ENCODE results near the gene MAP6. TPM values are rescaled to one million over a fixed set of nuclear protein-coding genes. Genes with fewer than 3 reads are reported as not detected.
A peak's percentile ranks its signal among the peaks of the same experiment; 100 is the strongest.

MAP6 gene
- total RNA-seq, 1 experiment from 2014 or later: not detected

- DNase-seq (ENCODE audit: low read depth, low spot score): no peak
- no peak overlapping the region for H2AFZ ChIP-seq (ENCODE audit: low read depth, low read length, poor library complexity, severe bottlenecking)
- H3K4me3 ChIP-seq (replicated peaks in 1 of 2; ENCODE audit: low read depth in 1 of 2, low read length in 2 of 2): no peak overlapping the region
- TF ChIP-seq ELF1 (IDR thresholded peaks at IDR 0.05; ENCODE audit: borderline replicate concordance, low read depth) (no peak), ZNF274 (IDR thresholded peaks at IDR 0.05; ENCODE audit: low read depth, low read length) (no peak), CBX3 (IDR thresholded peaks at IDR 0.05; ENCODE audit: low read depth) (no peak), ZFX (IDR thresholded peaks at IDR 0.05) (no peak)
- TF ChIP-seq, protein P1, sequence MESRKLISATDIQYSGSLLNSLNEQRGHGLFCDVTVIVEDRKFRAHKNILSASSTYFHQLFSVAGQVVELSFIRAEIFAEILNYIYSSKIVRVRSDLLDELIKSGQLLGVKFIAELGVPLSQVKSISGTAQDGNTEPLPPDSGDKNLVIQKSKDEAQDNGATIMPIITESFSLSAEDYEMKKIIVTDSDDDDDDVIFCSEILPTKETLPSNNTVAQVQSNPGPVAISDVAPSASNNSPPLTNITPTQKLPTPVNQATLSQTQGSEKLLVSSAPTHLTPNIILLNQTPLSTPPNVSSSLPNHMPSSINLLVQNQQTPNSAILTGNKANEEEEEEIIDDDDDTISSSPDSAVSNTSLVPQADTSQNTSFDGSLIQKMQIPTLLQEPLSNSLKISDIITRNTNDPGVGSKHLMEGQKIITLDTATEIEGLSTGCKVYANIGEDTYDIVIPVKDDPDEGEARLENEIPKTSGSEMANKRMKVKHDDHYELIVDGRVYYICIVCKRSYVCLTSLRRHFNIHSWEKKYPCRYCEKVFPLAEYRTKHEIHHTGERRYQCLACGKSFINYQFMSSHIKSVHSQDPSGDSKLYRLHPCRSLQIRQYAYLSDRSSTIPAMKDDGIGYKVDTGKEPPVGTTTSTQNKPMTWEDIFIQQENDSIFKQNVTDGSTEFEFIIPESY (IDR thresholded peaks at IDR 0.05; ENCODE audit: extremely low read depth, insufficient replicate concordance, low read length): no peak
- intact Hi-C loops (cut with micrococcal nuclease): loop anchor here (5.0 kb wide), 1 partner anchor 719 kb away; no protein-coding TSS in a partner anchor
- H3K27ac ChIP-seq (ENCODE audit: low read depth, low read length): no peak overlapping the region
- H3K4me2 ChIP-seq (ENCODE audit: low read length): no peak overlapping the region
- H3K36me3 ChIP-seq (ENCODE audit: control insufficient read depth in 1 of 2, insufficient read depth in 2 of 2, low read length in 2 of 2): no peaks in the 10 kb centered on the region
- H3K9me2 ChIP-seq (ENCODE audit: insufficient read depth): no peaks in the 10 kb centered on the region
- H3K9ac ChIP-seq (ENCODE audit: low read length): no peak overlapping the region
- ChIA-PET POLR2A (interaction anchor here (1.4 to 1.6 kb wide), 2 partner anchors 10 to 36 kb away, joined by 4 to 5 read pairs; partner anchors contain the start of gene SERPINH1), CTCF (interaction anchor here (0.6 to 1.3 kb wide), 17 partner anchors 9 to 721 kb away, joined by 3 to 16 read pairs (median 4); no protein-coding TSS in a partner anchor), RAD21 (ENCODE audit: low non-redundant PET in 1 of 2, low total read pairs in 2 of 2, uncharacterized antibody in 2 of 2, unreplicated experiment in 2 of 2) (no interaction called here)
- H3K27me3 ChIP-seq (ENCODE audit: insufficient read depth, low read length): peaks cover 2% of the 10 kb centered on the region; the same call in 1 of the 2 replicates
- no peak for ATAC-seq
- no TSS peak for BruUV-seq (replicated peaks)
- H3K9me3 ChIP-seq (ENCODE audit: control insufficient read depth in 1 of 2, insufficient read depth in 1 of 2, low read depth in 1 of 2, low read length in 2 of 2): no peaks in the 10 kb centered on the region
- H4K20me1 ChIP-seq (ENCODE audit: insufficient read depth): no peaks in the 10 kb centered on the region
- H3K79me2 ChIP-seq (ENCODE audit: insufficient read depth, low read length): no peaks in the 10 kb centered on the region
- H3K4me1 ChIP-seq (ENCODE audit: control insufficient read depth in 1 of 2, insufficient read depth in 2 of 2, low read length in 2 of 2): no peaks in the 10 kb centered on the region
Measured at GRCh38 chr11:75598264-75598663, 70.6 kb downstream of the MAP6 start.

DNA sequence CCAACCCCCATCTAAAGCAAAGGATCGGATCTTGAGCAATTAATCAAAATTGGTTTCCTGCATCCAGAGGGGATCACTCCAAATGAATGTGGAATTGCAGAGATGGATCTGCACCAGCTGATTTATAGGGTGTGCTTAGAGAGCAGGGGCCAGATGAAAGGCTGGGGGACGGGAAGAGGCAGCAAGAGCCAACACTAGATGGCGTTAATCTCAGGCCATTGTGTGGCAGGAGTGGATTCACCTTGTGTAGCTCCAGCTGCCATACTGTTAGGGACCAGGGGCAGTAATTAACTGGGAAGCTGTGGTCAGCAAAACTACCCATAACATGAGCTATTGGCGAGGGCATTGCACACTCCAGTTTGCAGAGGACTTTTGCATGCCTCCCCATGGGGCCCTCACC is 71.2 kb downstream of the MAP6 start:
- H3K9me2 ChIP-seq (ENCODE audit: insufficient read depth): no peaks in the 10 kb centered on the region
- DNase-seq (ENCODE audit: low read depth, low spot score) (peak; percentile 36), ATAC-seq (peak; percentile 99)
- H3K4me2 ChIP-seq (ENCODE audit: low read length): no peak overlapping the region
- CTCF ChIA-PET: interaction anchor here (0.6 to 1.3 kb wide), 17 partner anchors 9 to 721 kb away, joined by 3 to 16 read pairs (median 4); no protein-coding TSS in a partner anchor
- H3K9ac ChIP-seq (ENCODE audit: low read length): no peak overlapping the region
- no peaks in the 10 kb centered on the region for H3K79me2 ChIP-seq (ENCODE audit: insufficient read depth, low read length)
- no peaks in the 10 kb centered on the region for H3K9me3 ChIP-seq (ENCODE audit: control insufficient read depth in 1 of 2, insufficient read depth in 1 of 2, low read depth in 1 of 2, low read length in 2 of 2)
- H3K4me1 ChIP-seq (ENCODE audit: control insufficient read depth in 1 of 2, insufficient read depth in 2 of 2, low read length in 2 of 2): no peaks in the 10 kb centered on the region
- peaks cover 6% of the 10 kb centered on the region; the same call in 1 of the 2 replicates for H3K27me3 ChIP-seq (ENCODE audit: insufficient read depth, low read length)
- H3K4me3 ChIP-seq (replicated peaks in 1 of 2; ENCODE audit: low read depth in 1 of 2, low read length in 2 of 2): no peak overlapping the region
- POLR2A ChIA-PET: interaction anchor here (1.4 to 1.6 kb wide), 2 partner anchors 11 to 35 kb away, joined by 4 to 5 read pairs; partner anchors contain the start of gene SERPINH1
- no peak overlapping the region for H2AFZ ChIP-seq (ENCODE audit: low read depth, low read length, poor library complexity, severe bottlenecking)
- H3K27ac ChIP-seq (ENCODE audit: low read depth, low read length): no peak overlapping the region
- BruUV-seq (replicated peaks): no TSS peak
- H4K20me1 ChIP-seq (ENCODE audit: insufficient read depth): no peaks in the 10 kb centered on the region
- H3K36me3 ChIP-seq (ENCODE audit: control insufficient read depth in 1 of 2, insufficient read depth in 2 of 2, low read length in 2 of 2): no peaks in the 10 kb centered on the region
- RAD21 ChIA-PET (ENCODE audit: low non-redundant PET in 1 of 2, low total read pairs in 2 of 2, uncharacterized antibody in 2 of 2, unreplicated experiment in 2 of 2): interaction anchor here in 1 of 2 experiments (1.0 kb wide), 1 partner anchor 555 kb away, joined by 3 read pairs; no protein-coding TSS in a partner anchor
- intact Hi-C loops (cut with micrococcal nuclease): loop anchor here (5.0 kb wide), 1 partner anchor 720 kb away; no protein-coding TSS in a partner anchor
- TF ChIP-seq ZNF274 (IDR thresholded peaks at IDR 0.05; ENCODE audit: low read depth, low read length) (no peak), SRF (IDR thresholded peaks at IDR 0.05; ENCODE audit: low read depth) (no peak), ATF3 (IDR thresholded peaks at IDR 0.05) (no peak), SP1 (IDR thresholded peaks at IDR 0.05; ENCODE audit: low read depth) (no peak), CBX3 (IDR thresholded peaks at IDR 0.05; ENCODE audit: low read depth) (no peak), POLR2AphosphoS5 (IDR thresholded peaks at IDR 0.05; ENCODE audit: low read depth, low read length) (no peak), JUND (IDR thresholded peaks at IDR 0.05) (no peak), EZH2phosphoT487 (IDR thresholded peaks at IDR 0.05; ENCODE audit: borderline replicate concordance) (no peak), TCF7L2 (IDR thresholded peaks at IDR 0.05; ENCODE audit: borderline replicate concordance, extremely low read depth, insufficient read depth, insufficient read length) (peak; percentile 51), POLR2A (IDR thresholded peaks at IDR 0.05; ENCODE audit: borderline replicate concordance, extremely low read depth, insufficient read depth, insufficient read length) (no peak), RAD21 (IDR thresholded peaks at IDR 0.05; ENCODE audit: low read depth) (peak; percentile 55), EGR1 (IDR thresholded peaks at IDR 0.05; ENCODE audit: low read depth) (no peak)
- TF ChIP-seq, protein P2, sequence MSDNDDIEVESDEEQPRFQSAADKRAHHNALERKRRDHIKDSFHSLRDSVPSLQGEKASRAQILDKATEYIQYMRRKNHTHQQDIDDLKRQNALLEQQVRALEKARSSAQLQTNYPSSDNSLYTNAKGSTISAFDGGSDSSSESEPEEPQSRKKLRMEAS (IDR thresholded peaks at IDR 0.05): no peak
- TF ChIP-seq, protein P1 (IDR thresholded peaks at IDR 0.05; ENCODE audit: extremely low read depth, insufficient replicate concordance, low read length): no peak
